CD4-positive, alpha-beta T cell (primary cell): ENCODE results near the gene GPC6. TPM values are rescaled to one million over a fixed set of nuclear protein-coding genes. Genes with fewer than 3 reads are reported as not detected.

Source experiments
- ATAC-seq: fragments of 200-7000 bp; cut with Tn5 transposase; one replicate; pipeline ENCODE4 v1.10.0; 2022; ENCODE audit warnings: mild to moderate bottlenecking; ENCODE audit not compliant: poor library complexity
- CTCF ChIA-PET: fragments of 350-600 bp; sonication (Branson Sonifier 250); formaldehyde crosslinking; loops from one replicate; lab custom pipeline; 2021; ENCODE audit warnings: antibody characterized with exemption, inconsistent platforms; lab: Charles Lee
- POLR2A ChIA-PET: fragments of 350-600 bp; sonication (Branson Sonifier 250); formaldehyde crosslinking; loops from one replicate; lab custom pipeline; 2021; ENCODE audit warnings: antibody characterized with exemption, inconsistent platforms; lab: Charles Lee
- DNase-seq, 14 experiments: peaks; one replicate each; pipeline ENCODE4 v3.0.0-alpha.2; 2013 to 2020; ENCODE audit warnings: mixed read lengths in 2 of 14
- H3K27ac ChIP-seq, 2 donors: one replicate each; pipeline versions ENCODE4 v1.5.1 to v1.7.0; 2013; ENCODE audit warnings: low read length in 2 of 2, low read depth in 1 of 2, mild to moderate bottlenecking in 1 of 2
- H3K27me3 ChIP-seq, 2 experiments: 1 replicate in 1 of 2; 2 replicates in 1 of 2; pipeline versions ENCODE4 v1.6.1 to v1.7.0; 2013; ENCODE audit warnings: low read length in 2 of 2, control low read depth in 1 of 2, mild to moderate bottlenecking in 1 of 2, moderate library complexity in 1 of 2; ENCODE audit not compliant: insufficient read depth in 2 of 2, control insufficient read depth in 1 of 2
- H3K36me3 ChIP-seq: one replicate; pipeline ENCODE4 v1.6.1; 2013; ENCODE audit warnings: low read length, control low read depth; ENCODE audit not compliant: insufficient read depth
- H3K4me1 ChIP-seq: one replicate; pipeline ENCODE4 v1.6.1; 2013; ENCODE audit warnings: low read length, control low read depth; ENCODE audit not compliant: insufficient read depth
- H3K4me3 ChIP-seq: one replicate; pipeline ENCODE4 v1.5.1; 2013; ENCODE audit warnings: mild to moderate bottlenecking, low read length, moderate library complexity
- H3K9me3 ChIP-seq, 2 experiments: 1 replicate in 1 of 2; 2 replicates in 1 of 2; pipeline versions ENCODE4 v1.6.1 to v1.7.0; 2013; ENCODE audit warnings: low read length in 2 of 2, mild to moderate bottlenecking in 2 of 2, control low read depth in 1 of 2, moderate library complexity in 1 of 2; ENCODE audit not compliant: control insufficient read depth in 1 of 2, insufficient read depth in 1 of 2
- H3K27ac Mint-ChIP-seq: one replicate; pipeline ENCODE4 v1.8.0; 2020; ENCODE audit warnings: mixed read lengths
- H3K27me3 Mint-ChIP-seq: one replicate; pipeline ENCODE4 v1.8.0; 2021; ENCODE audit warnings: mixed read lengths
- H3K36me3 Mint-ChIP-seq: one replicate; pipeline ENCODE4 v1.8.0; 2021; ENCODE audit warnings: low read depth, mixed read lengths
- H3K4me1 Mint-ChIP-seq: one replicate; pipeline ENCODE4 v1.8.0; 2021; ENCODE audit warnings: low read depth, mixed read lengths
- H3K4me3 Mint-ChIP-seq: one replicate; pipeline ENCODE4 v1.8.0; 2020; ENCODE audit warnings: mild to moderate bottlenecking, mixed read lengths
- H3K9me3 Mint-ChIP-seq: one replicate; pipeline ENCODE4 v1.8.0; 2020; ENCODE audit warnings: mixed read lengths
- CTCF ChIP-seq: fragments of 200-600 bp; IDR thresholded peaks from one replicate; pipeline ENCODE4 v1.8.0; 2022; ENCODE audit warnings: antibody characterized with exemption, mild to moderate bottlenecking
- intact Hi-C, 2 experiments: fragments of 100-400 bp; cut with DNase I in 1 of 2; cut with micrococcal nuclease in 1 of 2; formaldehyde crosslinking; loops; one replicate each; pipeline versions ENCODE4 v1.15.1 to v1.9.0; 2023 to 2025; cut with DNase I, micrococcal nuclease
- total RNA-seq, 174 experiments: library from RNA in 2 of 174; stranded (reverse) in 2 of 174; gene quantifications; one replicate each; pipeline ENCODE4 v1.2.3 and lab custom pipeline; 2021 to 2026

Gene GPC6
- total RNA-seq, 2 experiments from 2014 or later: not detected

- H3K27ac ChIP-seq: no peak overlapping the region
- H3K9me3 Mint-ChIP-seq: peaks cover 11% of the 10 kb centered on the region
- DNase-seq (no peak), ATAC-seq (no peak)
- H3K27me3 ChIP-seq: no peaks in the 10 kb centered on the region
- ChIA-PET POLR2A (no interaction called here), CTCF (no interaction called here)
- intact Hi-C loops: no loop called here
- H3K4me3 ChIP-seq: no peak overlapping the region
- no peak for TF ChIP-seq CTCF
- peaks cover 0 to 16% of the 10 kb centered on the region in 2 experiments for H3K9me3 ChIP-seq
- peaks cover 5% of the 10 kb centered on the region for H3K27me3 Mint-ChIP-seq
- H3K36me3 Mint-ChIP-seq: no peaks in the 10 kb centered on the region
- no peaks in the 10 kb centered on the region for H3K4me1 Mint-ChIP-seq
- H3K27ac Mint-ChIP-seq: no peak overlapping the region
- no peaks in the 10 kb centered on the region for H3K4me1 ChIP-seq
- H3K36me3 ChIP-seq: no peaks in the 10 kb centered on the region
- no peak overlapping the region for H3K4me3 Mint-ChIP-seq
Observed at GRCh38 chr13:93244141-93244917, 17.7 kb downstream of the GPC6 start.

GRCh38 chr13:93244918-93245280 is 18.3 kb downstream of the GPC6 start:
- TF ChIP-seq CTCF: no peak
- ChIA-PET POLR2A (no interaction called here), CTCF (no interaction called here)
- DNase-seq (no peak), ATAC-seq (no peak)
- Histone ChIP-seq H3K27ac (no peak overlapping the region), H3K36me3 (no peaks in the 10 kb centered on the region), H3K27me3 (no peaks in the 10 kb centered on the region), H3K9me3 (peaks cover 0 to 16% of the 10 kb centered on the region in 2 experiments), H3K4me1 (no peaks in the 10 kb centered on the region), H3K4me3 (no peak overlapping the region)
- no peak overlapping the region for H3K4me3 Mint-ChIP-seq
- intact Hi-C loops: no loop called here
- peaks cover 5% of the 10 kb centered on the region for H3K27me3 Mint-ChIP-seq
- peaks cover 11% of the 10 kb centered on the region for H3K9me3 Mint-ChIP-seq
- no peaks in the 10 kb centered on the region for H3K4me1 Mint-ChIP-seq
- no peaks in the 10 kb centered on the region for H3K36me3 Mint-ChIP-seq
- H3K27ac Mint-ChIP-seq: no peak overlapping the region

- Mint-ChIP-seq H3K4me3 (no peak overlapping the region), H3K4me1 (no peaks in the 10 kb centered on the region), H3K27me3 (peaks cover 5% of the 10 kb centered on the region), H3K36me3 (no peaks in the 10 kb centered on the region), H3K27ac (no peak overlapping the region), H3K9me3 (peaks cover 5% of the 10 kb centered on the region)
- DNase-seq (no peak), ATAC-seq (no peak)
- intact Hi-C loops: no loop called here
- CTCF ChIA-PET: no interaction called here
- Histone ChIP-seq H3K27ac (no peak overlapping the region), H3K36me3 (no peaks in the 10 kb centered on the region), H3K4me1 (no peaks in the 10 kb centered on the region), H3K27me3 (no peaks in the 10 kb centered on the region), H3K4me3 (no peak overlapping the region), H3K9me3 (peaks cover 0 to 16% of the 10 kb centered on the region in 2 experiments)
- POLR2A ChIA-PET: no interaction called here
- no peak for TF ChIP-seq CTCF
Observed at GRCh38 chr13:93246069-93246468, 19.5 kb downstream of the GPC6 start.
